Measurements from ENCODE around the gene PPP1R18.
A peak's percentile ranks its signal among the peaks of the same experiment; 100 is the strongest.

Gene PPP1R18

GRCh38 chr6:30683183-30683979 is 3.1 kb downstream of the PPP1R18 start:
- H3K36me3 ChIP-seq: peaks cover 5 to 19% (median 7%) of the 10 kb centered on the region in 3 donors
- intact Hi-C loops (cut with DNase I; ENCODE audit: low total_unique reads): loop anchor here (5.0 kb wide), 1 partner anchor 194 kb away; no protein-coding TSS in a partner anchor
- peak overlapping the region; percentile 94 to 100 for H3K27ac ChIP-seq
- no peak for TF ChIP-seq CTCF (IDR thresholded peaks at IDR 0.05)
- peak overlapping the region; percentile 64 to 90 for H3K4me3 ChIP-seq
- H3K27me3 ChIP-seq: no peaks in the 10 kb centered on the region
- no peak for DNase-seq
- H3K9me3 ChIP-seq: no peaks in the 10 kb centered on the region
- H3K4me1 ChIP-seq: peaks cover 4 to 85% (median 57%) of the 10 kb centered on the region in 4 donors

DNA sequence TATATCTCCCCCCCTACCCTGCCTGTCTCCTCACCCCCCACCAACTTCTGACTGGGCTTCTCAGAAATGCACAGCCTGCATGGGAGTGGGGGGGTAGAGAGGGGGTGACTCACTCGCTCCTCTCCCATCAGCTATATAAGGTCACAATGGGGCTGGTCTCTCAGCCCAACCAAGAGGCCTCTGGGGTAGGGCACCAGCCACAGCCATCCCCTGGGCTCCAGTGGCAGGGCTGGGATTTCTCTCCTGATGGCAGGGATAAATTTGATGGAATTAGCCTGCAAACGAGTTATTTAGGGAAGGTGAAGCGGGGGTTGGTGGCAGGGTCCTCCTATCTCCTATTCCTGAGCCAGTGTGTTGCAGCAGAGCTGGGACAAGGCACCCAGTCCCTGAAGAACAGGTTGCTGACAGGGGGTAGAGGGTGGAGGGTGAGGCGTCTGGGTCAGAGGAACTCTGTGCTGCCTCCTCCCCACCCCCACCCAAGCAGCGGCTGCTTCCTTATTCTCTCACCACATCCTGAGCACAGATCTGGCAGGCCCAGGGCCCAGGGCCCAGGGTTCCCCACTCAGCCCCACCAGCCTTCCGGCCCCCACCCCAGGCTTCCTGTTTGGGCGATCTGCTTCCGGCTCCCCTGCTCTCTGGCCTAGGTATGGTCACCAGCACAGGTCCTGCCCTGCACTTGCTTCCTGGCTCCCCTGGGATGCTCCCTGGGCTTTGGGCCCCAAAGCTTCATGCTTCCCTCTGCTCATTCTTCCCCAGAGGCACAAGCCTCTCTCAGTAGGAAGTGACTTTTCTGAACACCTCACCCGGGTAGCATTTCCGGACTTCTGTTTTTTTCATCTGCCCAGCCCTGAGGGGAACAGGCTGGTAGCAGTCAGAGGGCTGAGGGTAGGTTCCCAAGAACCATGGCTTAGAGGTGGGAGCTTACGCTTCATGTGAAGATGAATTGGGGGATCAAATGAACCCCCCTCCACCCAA is 4.0 kb downstream of the PPP1R18 start:
- H3K27ac ChIP-seq: peak overlapping the region; percentile 94 to 100
- H3K27me3 ChIP-seq: no peaks in the 10 kb centered on the region
- no peak for TF ChIP-seq CTCF (IDR thresholded peaks at IDR 0.05)
- H3K36me3 ChIP-seq: peaks cover 14 to 29% (median 17%) of the 10 kb centered on the region in 3 donors
- peaks cover 4 to 76% (median 51%) of the 10 kb centered on the region in 4 donors for H3K4me1 ChIP-seq
- DNase-seq: peak; percentile 84 to 93
- H3K4me3 ChIP-seq: peak overlapping the region; percentile 64 to 90
- intact Hi-C loops (cut with DNase I; ENCODE audit: low total_unique reads): loop anchor here (5.0 kb wide), 1 partner anchor 195 kb away; no protein-coding TSS in a partner anchor
- H3K9me3 ChIP-seq: no peaks in the 10 kb centered on the region

DNA sequence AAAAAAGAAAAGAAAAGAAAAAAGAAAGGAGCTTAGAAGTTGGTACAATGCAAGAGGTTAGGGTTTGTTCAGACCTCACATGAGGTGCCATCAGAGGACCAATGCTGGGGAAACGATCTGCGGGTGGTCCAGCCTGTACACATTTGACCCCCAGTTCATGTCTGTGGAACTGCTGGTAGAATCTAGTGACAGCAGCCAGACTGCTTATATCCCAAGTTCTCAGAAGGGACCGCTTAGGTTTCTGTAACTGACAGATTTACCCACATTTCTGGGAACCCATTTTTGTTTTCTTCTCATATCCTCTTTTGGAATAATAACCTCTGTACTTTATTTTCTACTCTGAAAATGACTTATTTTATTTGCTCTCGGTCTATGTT is 4.7 kb downstream of the PPP1R18 start:
- H3K36me3 ChIP-seq: peaks cover 21 to 36% (median 23%) of the 10 kb centered on the region in 3 donors
- no peaks in the 10 kb centered on the region for H3K9me3 ChIP-seq
- peaks cover 4 to 76% (median 51%) of the 10 kb centered on the region in 4 donors for H3K4me1 ChIP-seq
- peak overlapping the region; percentile 64 to 90 for H3K4me3 ChIP-seq
- TF ChIP-seq CTCF (IDR thresholded peaks at IDR 0.05): no peak
- H3K27ac ChIP-seq: peak overlapping the region; percentile 94 to 100
- no peak for DNase-seq
- H3K27me3 ChIP-seq: no peaks in the 10 kb centered on the region
- intact Hi-C loops (cut with DNase I; ENCODE audit: low total_unique reads): loop anchor here (5.0 kb wide), 1 partner anchor 196 kb away; no protein-coding TSS in a partner anchor

DNA sequence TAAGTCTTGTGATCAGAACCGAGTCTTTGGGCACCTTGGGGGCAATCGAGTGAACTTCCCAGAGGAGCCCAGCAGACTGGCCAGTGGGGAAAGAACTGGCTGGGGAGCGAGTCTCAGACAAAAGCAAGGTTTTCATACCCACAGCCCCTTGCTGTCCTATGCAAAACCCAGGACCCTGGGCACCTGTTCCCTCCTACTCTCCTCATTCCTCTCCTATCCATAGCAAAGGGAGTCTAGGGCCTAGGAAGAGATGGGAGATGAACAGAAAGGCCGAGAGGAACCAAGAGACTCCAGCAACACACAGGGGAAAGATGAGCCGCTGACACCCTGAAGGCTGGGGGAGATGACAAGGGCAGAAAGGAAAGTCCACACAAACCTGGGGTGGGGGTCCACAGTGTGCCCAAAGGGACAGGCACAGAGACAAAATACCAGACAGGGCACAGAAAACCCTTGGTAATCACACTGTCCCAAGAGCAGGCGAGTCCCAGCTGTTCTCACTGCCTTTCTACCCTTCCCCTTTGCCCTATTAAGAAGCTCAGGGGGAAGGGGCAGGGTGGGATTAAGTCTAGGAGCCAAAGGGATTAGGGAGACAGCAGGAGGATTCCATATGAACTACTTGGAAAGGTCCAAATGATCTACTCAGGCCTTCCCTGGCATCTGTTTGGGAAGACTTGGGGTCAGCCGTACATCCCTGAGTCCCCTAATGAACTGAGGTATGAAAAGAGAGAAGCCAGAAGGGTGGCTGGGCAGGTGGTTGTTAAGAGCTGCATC is 6.5 kb downstream of the PPP1R18 start:
- Histone ChIP-seq H3K27me3 (no peaks in the 10 kb centered on the region), H3K4me3 (peak overlapping the region; percentile 64 to 90), H3K4me1 (peaks cover 4 to 60% (median 49%) of the 10 kb centered on the region in 4 donors), H3K9me3 (no peaks in the 10 kb centered on the region), H3K36me3 (peaks cover 27 to 45% (median 34%) of the 10 kb centered on the region in 3 donors), H3K27ac (peak overlapping the region; percentile 94 to 100)
- intact Hi-C loops (cut with DNase I; ENCODE audit: low total_unique reads): loop anchor here (1.0 to 10.0 kb wide), 5 partner anchors 42 to 405 kb away; partner anchors contain the start of gene ATAT1
- no peak for DNase-seq
- no peak for TF ChIP-seq CTCF (IDR thresholded peaks at IDR 0.05)

Data from tibial artery (tissue), 4 donors.